ENCODE results near the gene SPHK1.

SPHK1 gene

DNA sequence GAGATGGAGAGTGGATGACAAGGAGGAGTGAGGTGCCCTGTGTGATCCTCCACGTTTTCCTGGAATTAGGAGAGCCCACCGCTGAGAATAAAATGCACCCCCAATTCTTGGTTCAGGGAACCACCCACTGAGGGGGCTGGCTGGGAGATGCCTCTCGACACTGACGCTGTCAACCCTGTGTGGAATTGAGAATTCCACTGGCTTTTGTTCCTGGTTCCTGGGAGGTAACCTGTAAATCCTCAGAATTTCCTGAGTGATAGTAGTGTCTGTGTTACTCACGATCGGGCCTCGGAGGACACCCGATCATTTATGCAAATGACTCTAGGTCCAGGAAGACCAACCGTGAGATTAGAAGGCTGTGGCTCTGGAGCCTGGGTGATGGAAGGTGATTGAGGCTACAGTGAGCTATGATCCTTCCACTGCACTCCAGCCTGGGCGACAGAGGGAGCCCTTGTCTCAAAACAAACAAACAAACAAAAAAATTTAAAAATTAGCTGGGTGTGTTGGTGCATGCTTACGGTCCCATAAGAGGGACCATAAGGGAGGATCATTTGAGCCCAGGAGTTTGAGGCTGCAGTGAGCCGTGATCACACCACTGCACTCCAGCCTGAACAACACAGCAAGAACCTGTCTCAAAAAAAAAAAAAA, 19.0 kb upstream of the SPHK1 start:
- no peak for DNase-seq

DNA sequence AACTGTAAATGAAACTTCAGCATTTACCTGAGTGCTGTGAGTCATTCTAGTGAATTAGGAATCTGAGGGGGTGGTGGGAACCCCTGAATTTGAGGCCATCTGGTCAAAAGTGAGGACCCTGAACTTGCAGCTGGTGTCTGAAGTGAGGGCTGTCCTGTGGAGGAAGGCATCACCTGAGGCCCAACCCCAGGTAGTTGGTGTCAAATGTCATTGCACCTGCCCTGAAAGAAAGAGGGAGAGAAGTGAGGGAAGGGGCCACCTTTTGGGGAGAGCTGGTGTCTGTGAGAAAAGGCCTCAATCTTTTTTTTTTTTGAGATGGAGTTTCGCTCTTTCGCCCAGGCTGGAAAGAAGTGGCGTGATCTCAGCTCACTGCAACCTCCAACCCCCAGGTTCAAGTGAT, 18.2 kb upstream of the SPHK1 start:
- no peak for DNase-seq

DNA sequence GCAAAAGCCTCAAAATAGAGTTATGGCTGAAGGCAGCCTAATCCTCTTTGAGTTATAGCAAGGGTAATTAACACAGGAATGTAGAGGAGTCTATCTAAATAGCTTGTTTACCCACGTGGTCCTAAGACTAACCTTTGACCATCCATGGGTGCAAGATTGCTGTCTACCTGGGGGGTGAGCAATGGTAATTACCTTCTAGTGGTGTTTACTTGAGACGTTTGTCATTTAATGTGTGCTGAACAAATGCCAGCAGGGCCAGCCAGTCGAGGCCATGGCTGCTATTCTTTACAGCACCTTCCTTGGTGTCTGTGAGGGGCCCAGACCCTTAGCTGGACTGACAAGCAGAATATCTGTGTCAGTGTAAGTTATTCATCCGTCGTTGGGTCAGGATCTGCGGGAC, 16.8 kb upstream of the SPHK1 start:
- no peak for DNase-seq

DNA sequence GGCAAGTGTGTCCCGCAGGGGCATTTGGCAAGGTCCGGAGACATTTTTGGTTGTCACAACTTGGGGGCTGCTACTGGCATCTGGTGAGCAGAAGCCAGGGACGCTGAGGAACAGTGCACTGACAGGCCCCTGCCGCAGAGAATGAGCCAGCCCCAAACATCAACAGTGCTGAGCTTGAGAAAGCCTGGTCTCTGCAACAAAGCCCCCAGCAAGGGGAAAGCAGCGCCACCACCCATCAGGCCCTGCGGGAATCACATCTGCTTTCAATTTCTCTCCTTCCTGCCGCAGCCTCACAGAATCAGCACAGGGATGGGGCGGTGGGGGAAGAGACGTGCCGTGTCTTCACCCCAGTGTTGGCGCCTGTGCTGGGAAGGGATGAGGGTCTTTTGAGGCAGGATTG, 15.9 kb upstream of the SPHK1 start:
- no peak for DNase-seq

DNA sequence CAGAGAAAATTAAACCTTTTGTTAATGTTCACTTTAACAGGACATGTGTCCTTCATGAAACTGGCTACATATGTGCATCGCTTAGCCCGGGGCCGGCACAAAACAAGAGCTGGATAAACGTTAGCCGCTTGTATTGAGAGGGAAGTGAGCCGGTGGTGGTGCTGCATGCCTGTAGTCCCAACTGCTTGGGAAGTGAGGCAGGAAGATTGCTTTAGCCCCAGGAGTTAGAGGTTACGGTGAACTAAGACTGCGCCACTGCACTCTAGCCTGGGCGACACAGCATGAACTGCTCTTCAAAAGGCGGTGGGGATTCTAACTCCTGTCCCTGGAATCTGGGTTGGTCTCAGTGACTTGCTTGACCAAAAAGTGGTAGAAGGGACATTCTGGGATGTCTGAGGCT, 15.0 kb upstream of the SPHK1 start:
- DNase-seq, result no peak

DNA sequence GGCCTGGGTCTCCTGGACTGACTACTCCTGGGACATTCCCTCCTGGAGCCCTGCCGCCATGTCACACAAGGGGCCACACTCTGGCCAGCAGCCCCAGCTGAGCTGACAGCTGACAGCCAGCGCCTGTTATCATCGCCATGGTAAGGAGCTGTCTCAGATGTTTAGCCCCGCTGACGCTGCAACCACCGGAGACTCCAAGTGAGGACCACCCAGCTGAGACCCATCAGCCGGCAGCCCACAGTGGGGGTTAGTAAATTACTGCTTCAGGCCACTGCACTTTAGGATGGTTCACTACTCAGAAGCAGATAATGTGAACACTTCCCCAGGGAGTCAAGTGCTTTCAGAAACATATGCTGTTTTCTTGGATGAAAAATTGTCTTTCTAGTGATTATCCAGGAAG, 14.6 kb upstream of the SPHK1 start:
- no peak for DNase-seq

DNA sequence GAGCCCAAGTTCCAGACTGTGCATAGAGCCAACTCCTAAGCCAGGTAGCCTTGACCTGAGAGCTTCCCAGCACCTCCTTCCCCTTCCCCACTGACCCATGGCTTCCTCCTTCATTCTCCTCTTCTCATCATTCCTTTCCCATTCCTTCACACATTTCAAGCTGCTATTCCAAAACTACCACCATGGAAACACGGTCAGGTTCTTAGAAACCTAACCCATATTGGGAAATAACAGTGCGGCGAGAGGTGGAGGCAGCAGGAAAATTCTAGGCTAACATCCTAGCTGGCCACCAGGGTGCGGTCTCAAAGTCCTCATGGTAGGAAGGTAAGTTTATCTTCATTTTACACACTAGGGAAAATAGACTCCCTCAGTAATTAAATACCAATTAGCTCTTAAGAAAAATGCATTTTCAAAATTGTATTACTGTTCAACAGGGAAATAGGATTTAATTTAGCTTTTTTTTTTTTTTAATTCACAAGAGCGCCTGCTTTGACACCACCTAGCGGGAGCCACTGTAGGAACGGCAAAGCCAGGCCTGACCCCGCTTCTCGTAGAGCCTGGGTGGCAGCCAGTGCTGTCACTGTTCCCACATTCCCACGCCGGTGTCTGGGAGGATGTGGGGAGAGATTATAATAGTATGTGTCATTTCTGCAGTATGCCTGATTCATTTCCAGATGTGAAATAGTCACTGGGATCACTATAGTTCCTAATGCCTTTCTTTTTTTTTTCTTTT, 14.0 kb upstream of the SPHK1 start:
- no peak for DNase-seq

DNA sequence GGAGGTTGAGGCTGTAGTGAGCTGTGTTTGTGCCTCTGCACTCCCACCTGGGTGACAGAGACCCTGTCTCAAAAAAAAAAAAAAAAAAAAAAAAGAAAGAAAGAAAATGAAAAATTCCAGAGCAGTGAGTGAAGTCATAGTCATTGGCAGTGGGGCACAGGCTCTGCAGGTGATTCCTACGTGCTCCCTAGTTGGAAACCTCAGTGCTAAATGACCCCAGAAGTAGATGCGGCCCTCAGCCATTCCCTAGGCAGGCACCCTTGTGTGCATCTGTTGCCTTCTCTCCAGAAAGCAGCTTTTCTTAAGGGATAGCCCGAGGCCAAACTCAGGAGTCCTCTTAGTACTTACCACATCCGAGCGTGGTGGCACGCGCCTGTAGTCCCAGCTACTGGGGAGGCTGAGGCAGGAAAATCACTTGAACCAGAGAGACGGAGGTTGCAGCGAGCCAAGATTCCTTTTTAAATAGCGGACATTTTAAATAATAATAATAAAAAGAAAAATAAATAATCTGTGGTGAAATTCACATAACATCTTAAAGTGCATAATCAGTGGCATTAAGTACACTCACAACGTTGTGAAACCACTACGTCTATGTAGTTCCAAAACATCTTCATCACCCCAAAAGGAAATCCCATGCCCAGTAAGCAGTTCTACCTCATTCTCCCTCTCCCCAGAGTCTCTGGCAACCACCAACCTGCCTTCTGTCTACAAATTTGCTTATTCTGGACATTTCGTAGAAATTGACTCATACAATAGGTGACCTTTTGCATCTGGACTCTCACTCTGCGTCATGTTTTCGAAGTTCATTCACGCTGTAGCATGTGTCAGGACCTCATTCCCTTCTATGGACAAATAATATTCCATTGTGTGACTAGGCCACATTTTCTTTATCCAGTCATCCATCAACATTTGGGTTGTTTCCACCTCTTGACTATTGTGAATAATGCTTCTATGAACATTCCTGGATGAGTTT, 12.5 kb upstream of the SPHK1 start:
- DNase-seq, result no peak

DNA sequence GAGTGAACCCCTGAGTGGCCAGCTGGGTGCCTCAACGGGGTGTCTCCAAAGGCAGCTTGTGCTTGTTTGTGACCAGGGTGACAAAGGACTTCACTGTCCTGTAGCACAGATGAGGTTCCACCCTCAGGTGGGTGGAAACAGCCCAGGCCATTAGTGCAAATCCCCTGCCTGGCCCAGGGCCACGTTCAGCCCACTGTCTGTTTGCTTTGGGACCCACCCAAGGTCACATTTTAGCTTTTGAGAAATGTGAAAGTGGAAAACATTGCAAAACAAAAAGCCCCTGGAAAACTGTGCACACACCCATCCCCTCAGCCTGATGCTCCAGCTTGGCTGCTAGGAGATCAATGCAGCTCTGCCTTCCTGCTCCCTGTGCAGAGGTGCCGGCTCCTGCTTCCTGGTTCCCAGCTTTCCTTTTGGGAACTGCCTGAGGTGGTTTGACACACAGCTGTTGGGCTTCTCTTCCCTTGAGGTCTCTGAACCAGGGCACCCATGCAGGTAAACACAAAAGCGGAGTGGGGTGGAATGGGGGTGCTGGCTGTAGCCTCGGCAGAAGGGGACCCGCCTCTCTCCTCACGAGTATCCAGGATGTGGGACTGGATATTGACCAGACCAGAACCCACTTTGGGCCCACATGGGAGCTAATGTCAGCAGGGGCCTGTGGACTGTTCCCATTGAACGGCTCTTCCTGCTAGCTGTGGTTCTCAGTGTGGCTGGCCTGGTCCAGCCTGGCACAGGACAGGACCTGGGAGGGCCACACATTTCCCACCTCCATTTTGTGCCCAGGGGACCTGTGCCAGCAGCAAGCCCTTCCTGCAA, 7.9 kb upstream of the SPHK1 start:
- DNase-seq, result no peak

DNA sequence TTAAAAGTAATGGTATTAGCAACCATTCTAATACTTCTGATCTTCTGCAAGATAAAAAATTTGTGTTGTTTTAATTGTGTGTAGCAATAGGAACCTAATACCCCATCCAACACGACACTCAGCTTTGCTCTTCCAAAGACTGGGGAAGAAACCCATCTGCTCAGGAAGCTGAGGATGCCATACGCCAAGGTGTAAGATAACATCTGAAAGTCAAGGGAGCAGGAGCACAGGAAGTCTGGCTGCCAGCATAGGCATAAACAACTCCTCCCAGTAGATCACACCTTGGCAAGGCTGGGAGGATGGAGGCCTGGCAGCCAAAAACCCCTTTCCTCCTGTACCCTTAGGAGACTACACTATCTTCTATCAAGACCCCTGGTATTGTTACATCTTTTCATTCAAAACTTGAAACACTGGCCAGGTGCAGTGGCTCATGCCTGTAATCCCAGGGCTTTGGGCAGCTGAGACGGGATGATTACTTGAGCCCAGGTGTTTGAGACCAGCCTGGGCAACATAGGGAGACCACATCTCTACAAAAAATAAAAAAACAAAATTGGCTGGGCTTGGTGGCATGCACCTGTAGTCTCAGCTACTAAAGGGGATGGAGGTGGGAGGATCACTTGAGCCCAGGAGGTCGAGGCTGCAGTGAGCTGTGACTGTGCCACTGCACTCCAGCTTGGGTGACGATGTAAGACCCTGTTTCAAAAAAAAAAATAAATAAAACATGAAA, 5.7 kb upstream of the SPHK1 start:
- no peak for DNase-seq

DNA sequence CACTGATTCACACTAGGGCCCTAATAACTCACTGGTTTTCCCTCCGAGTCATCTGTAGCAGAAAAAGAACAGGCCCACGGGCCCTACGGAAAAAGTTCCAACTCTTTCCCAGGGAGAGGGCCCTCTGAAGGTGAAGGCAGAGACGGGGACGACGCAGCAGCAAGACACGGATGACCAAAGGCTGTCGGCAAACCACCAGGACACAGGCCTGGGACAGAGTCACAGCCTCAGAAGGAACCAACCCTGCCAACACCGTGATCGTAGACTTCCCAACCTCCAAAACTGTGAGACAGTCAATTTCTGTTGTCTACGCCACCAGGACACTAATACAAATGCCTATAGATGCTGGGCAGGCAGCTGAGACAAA, 5.2 kb upstream of the SPHK1 start:
- no peak for DNase-seq

DNA sequence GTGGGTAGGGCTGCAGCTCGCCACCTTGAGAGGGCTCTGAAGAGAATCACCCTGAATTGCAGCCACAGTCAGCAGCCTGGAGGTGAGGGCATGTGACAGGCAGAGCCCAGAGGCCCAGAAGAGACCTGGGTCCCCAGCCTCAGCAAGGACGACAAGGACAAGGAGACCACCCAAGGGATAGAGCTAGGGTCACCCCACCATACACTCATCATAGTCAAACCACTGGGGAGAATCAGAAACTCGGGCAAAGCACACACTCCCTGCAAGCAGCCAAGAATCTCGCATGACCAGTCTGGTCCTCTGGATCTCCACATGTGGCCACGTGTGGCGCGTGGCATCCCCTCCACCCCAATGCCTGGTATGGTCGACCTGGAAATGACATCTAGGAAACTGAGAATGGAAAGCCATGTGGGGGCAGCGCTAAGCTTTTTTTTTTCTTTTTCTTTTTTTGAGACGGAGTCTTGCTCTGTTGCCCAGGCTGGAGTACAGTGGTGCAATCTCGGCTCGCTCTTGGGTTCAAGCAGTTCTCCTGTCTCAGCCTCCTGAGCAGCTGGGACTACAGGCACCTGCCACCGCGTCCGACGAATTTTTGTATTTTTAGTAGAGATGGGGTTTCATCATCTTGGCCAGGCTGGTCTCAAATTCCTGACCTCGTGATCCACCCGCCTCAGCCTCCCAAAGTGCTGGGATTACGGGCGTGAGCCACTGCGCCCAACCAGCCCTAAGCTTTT, 4.6 kb upstream of the SPHK1 start:
- no peak for DNase-seq

DNA sequence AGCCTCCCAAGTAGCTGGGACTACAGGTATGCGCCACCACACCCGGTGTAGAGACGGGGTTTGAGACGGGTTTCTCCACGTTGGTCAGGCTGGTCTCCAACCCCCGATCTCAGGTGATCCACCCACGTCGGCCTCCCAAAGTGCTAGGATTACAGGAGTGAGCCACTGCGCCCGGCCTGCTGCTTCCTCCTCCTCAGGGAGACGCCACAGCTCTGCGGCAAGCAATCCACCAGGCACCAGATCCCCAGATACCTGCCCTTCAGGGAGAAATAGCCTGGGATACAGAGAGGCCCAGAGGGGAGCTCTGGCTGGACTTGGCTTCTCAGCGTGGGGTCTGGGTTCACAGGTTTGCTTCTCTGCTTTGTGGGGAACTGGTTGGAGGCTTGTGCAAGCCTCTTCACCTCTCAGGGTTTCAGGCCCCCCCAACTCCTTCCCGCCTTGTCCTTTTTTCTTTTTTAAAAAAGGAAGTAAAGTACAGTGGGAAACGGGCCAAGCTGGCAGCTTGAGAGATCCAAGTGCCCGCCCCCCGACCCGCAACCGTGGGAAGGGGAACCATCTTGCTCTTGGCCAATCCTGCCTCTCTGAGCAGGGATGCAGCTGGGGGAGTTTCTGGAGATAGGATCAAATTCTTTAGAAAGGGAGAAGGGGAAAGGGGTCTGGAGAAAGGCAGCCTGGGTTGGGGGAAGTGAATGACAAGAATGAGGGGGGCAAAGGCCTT, 2.6 kb upstream of the SPHK1 start:
- no peak for DNase-seq

DNA sequence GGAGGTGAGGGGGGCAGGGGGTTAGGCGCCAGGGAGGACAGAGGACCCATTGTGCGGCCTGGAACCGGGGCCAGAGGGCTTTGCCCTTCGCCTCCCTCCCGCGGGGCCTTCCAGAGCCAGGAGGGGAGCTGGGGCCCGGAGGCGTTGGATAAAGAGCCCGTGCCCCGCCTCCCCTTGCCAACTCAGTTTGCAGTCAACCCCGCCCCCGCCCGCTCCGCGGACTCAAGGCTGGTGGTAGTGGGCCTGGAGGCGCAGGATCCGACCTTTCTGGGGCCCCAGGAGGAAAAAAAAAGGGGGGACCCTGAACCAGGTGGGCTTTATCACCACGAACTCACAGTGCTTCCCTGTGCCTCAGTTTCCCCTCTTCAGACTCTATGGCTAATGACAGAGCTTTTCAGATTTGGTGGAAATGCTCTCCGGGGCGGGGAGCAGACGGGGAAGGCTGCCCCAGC, 2.0 kb upstream of the SPHK1 start:
- DNase-seq, result no peak

DNA sequence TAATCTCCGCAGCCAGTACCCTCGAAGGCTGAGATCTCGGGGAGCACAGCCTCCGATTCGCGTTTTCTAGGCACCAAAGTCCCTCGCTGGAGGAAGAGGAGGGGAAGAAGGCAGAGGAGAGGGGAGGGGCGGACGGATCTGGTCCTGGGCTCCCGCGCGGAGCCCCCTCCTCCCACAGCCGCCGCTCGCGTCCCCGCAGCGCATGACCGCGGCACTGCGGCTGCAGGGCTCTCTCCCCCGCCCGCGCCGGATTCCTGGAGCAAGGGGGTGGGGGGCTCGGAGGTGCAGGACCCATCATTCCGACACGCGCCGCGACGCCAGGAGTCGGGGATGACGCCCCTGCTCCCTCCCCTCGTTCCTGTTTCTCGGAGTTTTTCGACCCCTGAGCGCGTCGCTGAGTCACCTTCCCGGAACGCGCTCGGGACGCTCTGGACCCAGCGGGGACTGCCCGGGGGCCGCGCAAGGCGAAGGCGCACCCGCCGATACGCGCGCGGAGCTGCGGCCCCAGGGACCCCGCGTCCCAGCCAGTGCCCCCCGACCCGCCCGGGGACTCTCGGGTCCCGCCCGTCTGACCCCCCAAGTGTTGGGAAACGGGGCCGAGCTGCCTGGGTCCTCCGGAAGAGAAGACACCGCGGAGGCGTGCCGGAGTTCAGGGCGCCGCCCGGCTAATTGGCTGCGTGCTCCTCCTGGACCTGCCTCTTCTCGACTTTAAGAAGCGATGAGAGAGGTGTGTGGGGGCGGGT, 1.4 kb upstream of the SPHK1 start:
- DNase-seq, result peak in 3 of 5 donors; percentile 28 to 75 (median 33)

DNA sequence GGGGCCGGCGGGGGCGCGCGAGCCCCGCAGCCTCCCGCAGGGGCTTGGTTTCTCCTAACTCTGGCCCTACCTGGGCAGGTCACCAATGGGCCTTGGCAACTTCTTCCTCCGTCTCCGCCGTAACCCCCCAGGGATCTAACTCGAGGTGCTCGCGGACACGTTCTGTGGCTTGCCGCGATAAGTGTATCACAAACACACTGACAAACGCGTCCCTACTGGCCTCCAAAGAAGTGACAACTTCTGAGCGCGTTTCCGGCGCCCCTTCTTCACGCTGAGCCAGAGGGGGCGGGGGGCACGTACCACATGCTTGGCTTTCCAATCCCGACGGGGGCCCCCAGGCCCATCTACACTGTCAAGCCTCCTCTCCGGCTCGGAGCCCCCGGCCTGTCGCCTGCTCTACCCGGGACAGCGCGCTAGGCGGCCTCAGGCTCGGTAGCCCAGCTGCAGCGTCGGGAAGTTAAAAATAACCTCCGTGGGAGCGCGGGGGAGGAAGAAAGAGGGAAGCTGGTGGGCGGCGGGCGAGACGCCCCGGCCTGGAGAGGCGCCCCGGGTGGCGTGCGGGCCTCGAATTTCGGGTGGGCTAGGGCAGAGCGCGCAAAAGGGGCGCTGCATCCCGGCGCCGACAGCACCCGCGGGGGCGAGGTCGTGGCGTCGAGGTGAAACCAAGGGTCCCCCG, 725 bp upstream of the SPHK1 start:
- DNase-seq, result peak in 3 of 5 donors; percentile 16 to 64 (median 21)

DNA sequence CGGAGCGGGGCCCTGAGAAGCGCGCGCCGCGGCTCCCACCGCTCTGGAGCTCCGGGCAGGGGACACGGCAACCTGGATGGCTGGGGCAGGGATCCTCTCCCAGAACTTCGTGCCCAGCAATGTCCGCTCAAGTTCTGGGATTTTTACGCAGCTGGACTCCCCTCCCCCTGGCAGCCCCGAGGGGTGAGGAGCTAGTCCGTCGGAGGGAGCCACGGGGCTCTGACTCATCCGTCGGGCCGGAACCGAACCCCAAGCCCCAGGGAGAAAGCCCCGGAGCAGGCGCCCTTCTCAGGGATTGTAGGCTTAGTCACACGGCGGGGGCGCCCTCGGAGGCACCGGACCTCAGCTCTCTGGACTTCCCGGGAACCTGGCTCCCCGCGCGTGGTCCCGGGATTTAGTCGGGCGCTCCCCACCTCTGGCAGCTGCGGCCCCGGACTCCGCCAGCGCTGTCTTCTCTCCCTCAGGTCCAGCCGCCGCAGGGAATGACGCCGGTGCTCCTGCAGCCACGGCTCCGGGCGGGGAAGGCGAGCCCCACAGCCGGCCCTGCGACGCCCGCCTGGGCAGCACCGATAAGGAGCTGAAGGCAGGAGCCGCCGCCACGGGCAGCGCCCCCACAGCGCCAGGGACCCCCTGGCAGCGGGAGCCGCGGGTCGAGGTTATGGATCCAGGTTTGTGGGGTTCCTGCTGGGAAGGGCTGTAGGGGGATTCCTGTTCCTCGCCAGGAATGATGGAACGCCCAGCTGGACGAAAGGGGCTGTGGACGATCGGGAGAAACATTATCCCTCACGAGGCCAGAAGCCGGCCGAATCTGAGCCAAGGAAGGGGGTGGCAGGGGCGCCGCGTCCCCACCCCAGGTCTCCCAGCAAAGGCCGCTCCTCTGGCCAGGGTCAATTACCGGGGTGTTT, 830 bp downstream of the SPHK1 start:
- peak in 4 of 5 donors; percentile 19 to 40 (median 22) for DNase-seq

Data from T-helper 1 cell (primary cell).